ENCODE data around the gene SZRD1.

GRCh38 chr1:16351456-16351993 is 15.5 kb upstream of the SZRD1 start:
- TF ChIP-seq POLR2A (IDR thresholded peaks at IDR 0.05), result no peak
- no peak for TF ChIP-seq CTCF (IDR thresholded peaks at IDR 0.05)
- TF ChIP-seq POLR2AphosphoS5 (IDR thresholded peaks at IDR 0.05), result no peak

Measured in suprapubic skin (tissue), 4 donors.